PC-9 (cell line): Measurements from ENCODE around the gene MORC1.

Experiments used
- EZH2 ChIP-seq: fragments of 200-600 bp; sonication (generic); IDR thresholded peaks from 2 replicates; pipeline ENCODE4 v1.8.0; 2017; ENCODE audit warnings: antibody characterized with exemption, low read depth
- TF ChIP-seq, protein P1 (sequence below): fragments of 200-600 bp; sonication (generic); conservative IDR thresholded peaks from 2 replicates; pipeline ENCODE4 v1.6.1; 2017; ENCODE audit warnings: mixed run types, antibody characterized with exemption, mild to moderate bottlenecking, moderate library complexity

DNA sequence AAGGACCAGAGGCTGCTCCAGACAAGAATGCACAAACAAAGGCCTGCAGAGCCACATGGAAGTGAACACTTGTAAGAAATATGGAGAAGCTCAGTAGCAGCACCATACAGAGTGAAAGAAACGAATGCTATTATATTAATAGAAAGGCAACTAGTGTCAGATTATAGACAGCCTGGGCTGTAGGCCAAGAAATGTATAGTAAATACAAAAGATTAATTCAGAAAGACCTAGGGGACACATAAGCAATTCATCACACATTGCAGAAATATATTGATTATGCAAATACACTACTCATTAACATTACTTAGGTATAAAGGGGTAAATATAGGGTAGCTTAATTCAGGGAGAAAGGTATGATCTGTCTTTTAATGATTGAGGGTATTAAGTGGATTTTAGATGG lies 94.8 kb downstream of the MORC1 start:
- TF ChIP-seq, protein P1, sequence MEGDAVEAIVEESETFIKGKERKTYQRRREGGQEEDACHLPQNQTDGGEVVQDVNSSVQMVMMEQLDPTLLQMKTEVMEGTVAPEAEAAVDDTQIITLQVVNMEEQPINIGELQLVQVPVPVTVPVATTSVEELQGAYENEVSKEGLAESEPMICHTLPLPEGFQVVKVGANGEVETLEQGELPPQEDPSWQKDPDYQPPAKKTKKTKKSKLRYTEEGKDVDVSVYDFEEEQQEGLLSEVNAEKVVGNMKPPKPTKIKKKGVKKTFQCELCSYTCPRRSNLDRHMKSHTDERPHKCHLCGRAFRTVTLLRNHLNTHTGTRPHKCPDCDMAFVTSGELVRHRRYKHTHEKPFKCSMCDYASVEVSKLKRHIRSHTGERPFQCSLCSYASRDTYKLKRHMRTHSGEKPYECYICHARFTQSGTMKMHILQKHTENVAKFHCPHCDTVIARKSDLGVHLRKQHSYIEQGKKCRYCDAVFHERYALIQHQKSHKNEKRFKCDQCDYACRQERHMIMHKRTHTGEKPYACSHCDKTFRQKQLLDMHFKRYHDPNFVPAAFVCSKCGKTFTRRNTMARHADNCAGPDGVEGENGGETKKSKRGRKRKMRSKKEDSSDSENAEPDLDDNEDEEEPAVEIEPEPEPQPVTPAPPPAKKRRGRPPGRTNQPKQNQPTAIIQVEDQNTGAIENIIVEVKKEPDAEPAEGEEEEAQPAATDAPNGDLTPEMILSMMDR, result no peak
- no peak for TF ChIP-seq EZH2
